HG03342 (cell line): Measurements from ENCODE around the gene PMM2.
"Not testable (repeated sequence)": the region's sequence is repeated elsewhere in the genome, so short reads cannot be mapped to it uniquely, and the experiment has no call there.

ENCODE experiments used
- ATAC-seq: cut with Tn5 transposase; IDR thresholded peaks from one replicate; pipeline ENCODE4 v1.9.1; 2021; ENCODE audit warnings: mild to moderate bottlenecking, moderate library complexity; ENCODE audit not compliant: unreplicated experiment

PMM2 gene

GRCh38 chr16:8865145-8865882, 67.7 kb downstream of the PMM2 start:
- no peak for ATAC-seq

GRCh38 chr16:8866118-8866883, 68.7 kb downstream of the PMM2 start:
- no peak for ATAC-seq

GRCh38 chr16:8866884-8867215, 69.2 kb downstream of the PMM2 start:
- no peak for ATAC-seq

- no peak for ATAC-seq
Measured at GRCh38 chr16:8867216-8867931, 69.7 kb downstream of the PMM2 start.

- ATAC-seq: no peak
Measured at GRCh38 chr16:8867932-8868415, 70.3 kb downstream of the PMM2 start.

- ATAC-seq: peak; percentile 61
Measured at GRCh38 chr16:8868416-8869211, 71.0 kb downstream of the PMM2 start, which contains the start of gene CARHSP1. Gene CARHSP1, minus strand, starts transcription at chr16:8869006. Its CDS starts 9,678 bp downstream, at chr16:8859328.

- ATAC-seq: no peak
Measured at GRCh38 chr16:8869212-8869987, 71.8 kb downstream of the PMM2 start.

GRCh38 chr16:8869988-8870241, 72.3 kb downstream of the PMM2 start:
- not testable (repeated sequence) for ATAC-seq

GRCh38 chr16:8872071-8872470, 74.4 kb downstream of the PMM2 start:
- no peak for ATAC-seq

- ATAC-seq: no peak
Measured at GRCh38 chr16:8872967-8873865, 75.6 kb downstream of the PMM2 start.

GRCh38 chr16:8873866-8874195, 76.2 kb downstream of the PMM2 start:
- ATAC-seq: not testable (repeated sequence)

GRCh38 chr16:8874388-8874787, 76.7 kb downstream of the PMM2 start:
- ATAC-seq: no peak

- ATAC-seq: not testable (repeated sequence)
Measured at GRCh38 chr16:8875317-8875716, 77.7 kb downstream of the PMM2 start.

GRCh38 chr16:8877894-8878522, 80.4 kb downstream of the PMM2 start:
- no peak for ATAC-seq

- no peak for ATAC-seq
Measured at GRCh38 chr16:8878523-8878911, 80.9 kb downstream of the PMM2 start.

- no peak for ATAC-seq
Measured at GRCh38 chr16:8880839-8881510, 83.3 kb downstream of the PMM2 start.

- ATAC-seq: no peak
Measured at GRCh38 chr16:8882041-8882617, 84.5 kb downstream of the PMM2 start, which contains the start of gene LITAFD. Gene LITAFD, plus strand, starts transcription at chr16:8882351. Its CDS starts 2,005 bp downstream, at chr16:8884356.
